Measurements from ENCODE around the gene SLC23A1.
"Not testable (repeated sequence)": the region's sequence is repeated elsewhere in the genome, so short reads cannot be mapped to it uniquely, and the experiment has no call there.

SLC23A1 gene

DNA sequence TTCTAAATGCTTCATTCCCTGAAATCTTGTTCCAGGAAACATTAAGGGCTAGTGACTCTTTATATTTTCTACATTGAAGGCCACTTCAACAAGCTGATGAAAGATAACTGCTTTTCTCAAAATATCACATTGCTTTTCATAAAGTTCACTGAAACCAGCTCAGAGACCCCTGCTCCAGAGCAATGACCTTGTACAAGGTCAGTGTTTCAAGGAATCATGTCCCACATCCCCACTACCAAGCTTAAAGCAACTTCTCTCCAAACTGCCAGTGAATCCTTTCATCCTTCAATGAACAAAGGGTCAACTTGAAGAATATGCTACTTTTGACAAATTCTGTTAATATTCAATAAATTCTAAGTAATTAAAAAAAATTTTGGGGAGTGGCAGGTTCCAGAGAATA, 32.8 kb upstream of the SLC23A1 start:
- H3K9ac ChIP-seq (ENCODE audit: low read depth, low read length) = no peak overlapping the region
- peaks cover 54% of the 10 kb centered on the region for H3K36me3 ChIP-seq (ENCODE audit: control insufficient read depth, insufficient read depth, low read length)
- H3K27ac ChIP-seq (ENCODE audit: low read depth, low read length) = no peak overlapping the region
- H3K27me3 ChIP-seq (ENCODE audit: control insufficient read depth, insufficient read depth, low read length) = no peaks in the 10 kb centered on the region
- peaks cover 14% of the 10 kb centered on the region for H3K4me1 ChIP-seq (ENCODE audit: control insufficient read depth, insufficient read depth, low read length)
- no peak overlapping the region for H3K4me3 ChIP-seq (ENCODE audit: low read depth, low read length)
- no peaks in the 10 kb centered on the region for H3K9me3 ChIP-seq (ENCODE audit: control insufficient read depth, insufficient read depth, low read length)

DNA sequence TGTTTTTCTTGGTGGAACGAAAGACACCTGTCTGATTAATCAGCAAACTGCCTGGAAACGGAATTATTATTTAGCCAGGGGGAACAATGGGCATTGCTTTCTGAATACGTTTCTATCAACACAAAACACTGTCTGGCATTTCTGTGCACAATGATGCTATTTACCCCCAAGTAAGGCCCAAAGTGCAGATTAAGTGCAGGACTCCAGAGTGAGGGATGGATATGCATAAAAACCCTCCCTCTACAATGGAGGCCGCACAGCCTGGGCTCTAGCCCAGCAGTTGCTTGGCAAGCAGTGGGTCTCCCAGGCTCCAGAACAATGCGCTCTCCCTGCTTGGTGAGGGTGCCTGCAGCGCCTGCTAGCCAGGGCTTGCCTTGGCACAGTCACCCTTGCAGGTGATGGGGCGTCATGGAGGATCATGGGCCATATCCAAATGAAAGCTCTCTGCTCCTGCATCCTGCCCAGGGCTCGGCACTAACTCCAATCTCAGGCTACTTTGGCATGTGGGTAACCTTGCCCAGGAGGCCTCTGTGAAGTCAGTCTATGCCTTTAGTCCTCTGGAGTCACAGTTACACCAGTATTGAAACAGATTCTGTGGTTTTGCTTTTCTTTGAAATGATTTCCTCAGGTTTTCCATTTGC, 32.2 kb upstream of the SLC23A1 start:
- H3K4me3 ChIP-seq (ENCODE audit: low read depth, low read length) = no peak overlapping the region
- no peaks in the 10 kb centered on the region for H3K9me3 ChIP-seq (ENCODE audit: control insufficient read depth, insufficient read depth, low read length)
- peaks cover 48% of the 10 kb centered on the region for H3K36me3 ChIP-seq (ENCODE audit: control insufficient read depth, insufficient read depth, low read length)
- H3K4me1 ChIP-seq (ENCODE audit: control insufficient read depth, insufficient read depth, low read length) = peaks cover 12% of the 10 kb centered on the region
- no peaks in the 10 kb centered on the region for H3K27me3 ChIP-seq (ENCODE audit: control insufficient read depth, insufficient read depth, low read length)
- no peak overlapping the region for H3K9ac ChIP-seq (ENCODE audit: low read depth, low read length)
- H3K27ac ChIP-seq (ENCODE audit: low read depth, low read length) = no peak overlapping the region

DNA sequence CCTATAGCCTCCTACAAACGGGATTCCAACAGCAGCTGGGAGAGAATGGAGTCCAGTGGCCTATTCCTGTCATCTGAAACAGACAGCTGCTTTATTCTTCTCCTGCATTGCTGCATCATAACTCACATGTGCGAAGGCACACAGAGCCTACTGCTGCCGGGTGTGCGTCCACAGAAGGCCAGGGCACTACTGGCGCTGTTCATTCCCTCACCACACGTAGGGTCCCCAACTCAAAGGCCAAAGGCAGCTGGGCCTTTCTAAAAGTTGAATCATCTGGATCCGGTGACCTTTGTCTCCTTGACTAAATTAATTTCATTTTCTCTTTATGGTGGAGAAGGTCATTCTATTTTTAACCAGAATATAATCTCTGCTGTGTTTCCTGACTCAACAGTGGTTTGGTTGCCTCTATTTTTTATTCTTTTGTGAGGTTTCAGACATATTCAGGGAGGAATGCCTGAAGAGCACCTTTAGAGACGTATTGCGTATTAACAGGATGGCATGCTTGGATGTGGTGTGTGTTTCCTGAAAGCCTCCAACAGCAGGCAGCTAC, 31.6 kb upstream of the SLC23A1 start:
- Histone ChIP-seq H3K27me3 (ENCODE audit: control insufficient read depth, insufficient read depth, low read length) (no peaks in the 10 kb centered on the region), H3K36me3 (ENCODE audit: control insufficient read depth, insufficient read depth, low read length) (peaks cover 44% of the 10 kb centered on the region), H3K4me3 (ENCODE audit: low read depth, low read length) (no peak overlapping the region), H3K4me1 (ENCODE audit: control insufficient read depth, insufficient read depth, low read length) (peaks cover 6% of the 10 kb centered on the region), H3K9me3 (ENCODE audit: control insufficient read depth, insufficient read depth, low read length) (no peaks in the 10 kb centered on the region), H3K9ac (ENCODE audit: low read depth, low read length) (no peak overlapping the region), H3K27ac (ENCODE audit: low read depth, low read length) (no peak overlapping the region)

DNA sequence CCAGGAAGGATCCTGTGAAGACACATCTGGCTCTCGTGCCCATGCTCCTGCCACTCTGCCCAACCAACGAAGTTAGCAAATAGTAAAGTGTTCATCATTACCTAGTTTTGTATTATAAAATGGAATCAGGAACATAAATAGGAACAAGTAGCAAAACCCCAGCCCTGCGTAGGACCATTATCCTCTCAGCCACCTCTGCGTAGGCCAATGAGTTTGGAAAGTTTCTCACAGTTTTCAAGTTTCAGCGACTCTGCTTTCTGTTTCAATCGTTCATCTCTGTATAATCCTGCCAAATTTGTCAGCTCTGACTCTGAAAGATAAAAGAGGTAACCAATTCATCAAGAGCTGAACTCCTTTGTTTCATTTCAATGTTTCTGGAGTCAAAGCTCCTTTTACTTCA, 30.9 kb upstream of the SLC23A1 start:
- no peak overlapping the region for H3K9ac ChIP-seq (ENCODE audit: low read depth, low read length)
- no peaks in the 10 kb centered on the region for H3K9me3 ChIP-seq (ENCODE audit: control insufficient read depth, insufficient read depth, low read length)
- peaks cover 37% of the 10 kb centered on the region for H3K36me3 ChIP-seq (ENCODE audit: control insufficient read depth, insufficient read depth, low read length)
- H3K4me3 ChIP-seq (ENCODE audit: low read depth, low read length) = no peak overlapping the region
- H3K4me1 ChIP-seq (ENCODE audit: control insufficient read depth, insufficient read depth, low read length) = no peaks in the 10 kb centered on the region
- no peaks in the 10 kb centered on the region for H3K27me3 ChIP-seq (ENCODE audit: control insufficient read depth, insufficient read depth, low read length)
- no peak overlapping the region for H3K27ac ChIP-seq (ENCODE audit: low read depth, low read length)

DNA sequence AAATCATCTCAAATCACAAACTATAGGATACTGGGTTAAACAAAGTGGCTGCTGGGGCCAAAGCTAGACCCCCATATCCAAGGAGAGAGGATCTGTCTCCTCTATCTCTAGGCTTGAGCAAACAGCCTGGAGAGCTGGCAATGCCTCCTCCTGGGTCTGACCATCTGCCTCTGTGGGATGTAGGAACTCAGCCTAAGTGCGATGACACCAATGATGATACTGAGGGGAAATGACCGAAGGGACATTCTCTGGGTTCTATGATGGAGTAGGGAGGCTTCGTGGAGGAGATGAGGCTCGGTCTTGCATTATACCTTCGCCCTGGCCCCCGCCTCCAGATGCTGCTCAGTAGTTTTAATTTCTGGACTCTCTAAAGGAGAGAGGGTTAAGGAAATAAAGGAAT, 30.1 kb upstream of the SLC23A1 start:
- no peaks in the 10 kb centered on the region for H3K4me1 ChIP-seq (ENCODE audit: control insufficient read depth, insufficient read depth, low read length)
- no peak overlapping the region for H3K9ac ChIP-seq (ENCODE audit: low read depth, low read length)

DNA sequence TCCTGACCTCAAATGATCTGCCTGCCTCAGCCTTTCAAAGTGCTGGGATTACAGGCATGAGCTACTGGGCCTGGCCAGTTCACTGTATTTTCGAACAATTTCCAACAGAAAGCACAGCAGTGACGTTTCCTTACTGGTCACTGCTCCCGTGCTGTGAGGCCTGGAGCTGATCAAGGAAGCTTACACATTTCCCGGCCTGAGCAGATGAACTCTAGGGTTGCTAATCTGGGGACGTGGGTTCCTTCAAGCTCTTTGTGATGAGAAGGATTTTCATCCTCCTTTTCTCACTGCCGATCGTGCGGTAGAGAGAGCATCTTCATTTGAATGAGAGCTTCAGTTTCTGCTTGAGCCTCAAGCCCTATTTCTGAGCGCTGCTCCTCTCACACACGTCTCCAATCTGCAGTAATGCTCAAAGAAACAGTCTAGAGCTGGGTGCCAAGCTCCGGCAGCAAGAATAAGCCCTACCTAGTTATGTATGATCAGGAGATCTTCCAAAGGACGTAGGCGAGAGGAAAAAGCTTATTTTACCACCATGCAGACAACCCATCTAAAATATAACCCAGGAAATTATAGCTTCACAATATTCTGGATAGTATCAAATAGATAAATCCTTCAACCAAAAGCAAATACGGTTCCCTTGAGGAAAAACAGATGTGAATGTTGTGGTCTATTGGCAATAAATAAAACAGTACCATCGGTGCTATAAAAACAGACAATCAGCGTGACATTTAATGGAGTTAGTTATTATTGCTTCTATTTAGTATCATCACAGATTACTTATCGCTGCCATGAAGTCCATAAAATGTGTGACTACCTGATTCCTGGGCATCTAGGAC, 28.1 kb upstream of the SLC23A1 start:
- Histone ChIP-seq H3K27ac (ENCODE audit: low read depth, low read length) (no peak overlapping the region), H3K4me1 (ENCODE audit: control insufficient read depth, insufficient read depth, low read length) (no peaks in the 10 kb centered on the region), H3K4me3 (ENCODE audit: low read depth, low read length) (no peak overlapping the region), H3K9me3 (ENCODE audit: control insufficient read depth, insufficient read depth, low read length) (no peaks in the 10 kb centered on the region), H3K9ac (ENCODE audit: low read depth, low read length) (no peak overlapping the region), H3K27me3 (ENCODE audit: control insufficient read depth, insufficient read depth, low read length) (no peaks in the 10 kb centered on the region), H3K36me3 (ENCODE audit: control insufficient read depth, insufficient read depth, low read length) (peaks cover 17% of the 10 kb centered on the region)

More for the DNA sequence above, 30.1 kb upstream of the SLC23A1 start:
- no peak overlapping the region for H3K27ac ChIP-seq (ENCODE audit: low read depth, low read length)
- H3K36me3 ChIP-seq (ENCODE audit: control insufficient read depth, insufficient read depth, low read length) = peaks cover 29% of the 10 kb centered on the region
- no peak overlapping the region for H3K4me3 ChIP-seq (ENCODE audit: low read depth, low read length)
- no peaks in the 10 kb centered on the region for H3K9me3 ChIP-seq (ENCODE audit: control insufficient read depth, insufficient read depth, low read length)
- no peaks in the 10 kb centered on the region for H3K27me3 ChIP-seq (ENCODE audit: control insufficient read depth, insufficient read depth, low read length)

DNA sequence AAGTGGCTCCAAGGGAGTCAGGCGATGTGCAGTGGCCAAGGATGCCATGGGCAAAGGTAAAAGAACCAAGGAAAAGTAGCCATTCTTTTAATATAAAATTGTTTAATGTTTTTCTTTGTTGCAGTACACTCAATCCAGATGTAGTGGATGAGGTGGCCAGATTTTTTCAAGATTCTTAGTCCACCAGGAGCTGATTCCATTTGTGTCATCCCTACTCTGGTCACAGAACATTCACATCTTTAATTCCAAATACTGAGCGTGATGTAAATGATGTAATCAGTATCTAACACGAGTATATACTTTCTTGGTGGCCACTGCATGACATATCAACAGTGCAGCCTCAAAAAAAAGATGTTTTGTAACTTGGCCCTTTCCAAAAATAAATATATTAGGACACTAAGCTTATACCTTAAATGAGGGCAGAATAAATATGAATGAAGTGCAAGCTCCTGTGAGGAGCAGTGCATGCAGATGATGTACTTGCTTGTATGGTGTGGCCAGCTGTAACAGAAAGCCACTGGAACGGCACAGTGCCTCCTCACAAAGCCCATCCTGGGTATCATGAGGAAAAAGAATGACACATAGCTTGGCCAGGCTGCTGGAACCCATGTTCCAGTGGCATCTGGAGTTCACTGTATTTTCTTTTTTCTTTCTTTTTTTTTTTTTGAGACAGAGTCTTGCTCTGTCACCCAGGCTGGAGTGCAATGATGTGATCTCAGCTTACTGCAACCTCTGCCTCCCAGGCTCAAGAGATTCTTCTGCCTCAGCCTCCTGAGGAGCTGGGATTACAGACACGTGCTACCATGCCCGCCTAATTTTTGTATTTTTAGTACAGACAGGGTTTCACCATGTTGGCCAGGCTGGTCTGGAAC, 27.3 kb upstream of the SLC23A1 start:
- Histone ChIP-seq H3K27ac (ENCODE audit: low read depth, low read length) (no peak overlapping the region), H3K4me1 (ENCODE audit: control insufficient read depth, insufficient read depth, low read length) (no peaks in the 10 kb centered on the region), H3K9ac (ENCODE audit: low read depth, low read length) (no peak overlapping the region)

DNA sequence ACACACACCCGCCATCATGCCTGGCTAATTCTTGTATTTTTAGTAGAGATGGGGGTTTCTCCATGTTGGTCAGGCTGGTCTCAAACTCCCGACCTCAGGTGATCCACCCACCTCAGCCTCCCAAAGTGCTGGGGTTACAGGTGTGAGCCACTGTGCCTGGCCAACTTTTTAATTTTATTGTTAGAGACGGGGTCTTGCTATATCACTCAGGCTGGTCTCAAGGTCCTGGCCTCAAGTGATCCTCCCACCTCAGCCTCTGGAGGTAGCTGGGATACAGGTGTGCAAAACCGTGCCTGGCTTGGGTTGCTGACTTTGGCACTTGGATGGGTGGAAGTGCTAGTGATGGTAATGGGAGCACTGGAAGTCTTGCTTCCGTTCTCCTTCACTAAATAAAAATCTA, 26.0 kb upstream of the SLC23A1 start:
- not testable (repeated sequence) for H3K9me3 ChIP-seq (ENCODE audit: control insufficient read depth, insufficient read depth, low read length); H3K9ac ChIP-seq (ENCODE audit: low read depth, low read length); H3K27me3 ChIP-seq (ENCODE audit: control insufficient read depth, insufficient read depth, low read length); H3K4me1 ChIP-seq (ENCODE audit: control insufficient read depth, insufficient read depth, low read length); H3K27ac ChIP-seq (ENCODE audit: low read depth, low read length); H3K36me3 ChIP-seq (ENCODE audit: control insufficient read depth, insufficient read depth, low read length); H3K4me3 ChIP-seq (ENCODE audit: low read depth, low read length)

More for the DNA sequence above, 27.3 kb upstream of the SLC23A1 start:
- peaks cover 16% of the 10 kb centered on the region for H3K36me3 ChIP-seq (ENCODE audit: control insufficient read depth, insufficient read depth, low read length)
- no peak overlapping the region for H3K4me3 ChIP-seq (ENCODE audit: low read depth, low read length)
- H3K9me3 ChIP-seq (ENCODE audit: control insufficient read depth, insufficient read depth, low read length) = no peaks in the 10 kb centered on the region
- H3K27me3 ChIP-seq (ENCODE audit: control insufficient read depth, insufficient read depth, low read length) = no peaks in the 10 kb centered on the region

DNA sequence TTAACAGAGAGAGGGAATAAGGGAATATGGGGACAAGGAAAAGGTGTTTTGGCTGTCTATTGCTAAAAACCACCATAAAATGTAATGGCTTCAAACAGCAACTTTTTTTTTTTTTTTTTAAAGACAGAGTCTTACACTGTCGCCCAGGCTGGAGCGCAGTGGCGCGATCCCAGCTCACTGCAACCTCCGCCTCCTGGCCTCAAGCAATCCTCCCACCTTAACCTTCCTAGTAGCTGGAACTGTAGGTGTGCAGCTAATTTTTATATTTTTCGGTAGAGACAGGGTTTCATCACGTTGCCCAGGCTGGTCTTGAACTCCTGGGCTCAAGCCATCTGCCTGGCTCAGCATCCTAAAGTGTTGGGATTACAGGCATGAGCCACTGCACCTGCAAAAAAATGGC, 25.1 kb upstream of the SLC23A1 start:
- Histone ChIP-seq H3K9me3 (ENCODE audit: control insufficient read depth, insufficient read depth, low read length) (no peaks in the 10 kb centered on the region), H3K27ac (ENCODE audit: low read depth, low read length) (no peak overlapping the region), H3K36me3 (ENCODE audit: control insufficient read depth, insufficient read depth, low read length) (peaks cover 2% of the 10 kb centered on the region), H3K27me3 (ENCODE audit: control insufficient read depth, insufficient read depth, low read length) (no peaks in the 10 kb centered on the region), H3K4me1 (ENCODE audit: control insufficient read depth, insufficient read depth, low read length) (peaks cover 9% of the 10 kb centered on the region; the same call in 1 of the 2 replicates), H3K9ac (ENCODE audit: low read depth, low read length) (no peak overlapping the region), H3K4me3 (ENCODE audit: low read depth, low read length) (no peak overlapping the region)

DNA sequence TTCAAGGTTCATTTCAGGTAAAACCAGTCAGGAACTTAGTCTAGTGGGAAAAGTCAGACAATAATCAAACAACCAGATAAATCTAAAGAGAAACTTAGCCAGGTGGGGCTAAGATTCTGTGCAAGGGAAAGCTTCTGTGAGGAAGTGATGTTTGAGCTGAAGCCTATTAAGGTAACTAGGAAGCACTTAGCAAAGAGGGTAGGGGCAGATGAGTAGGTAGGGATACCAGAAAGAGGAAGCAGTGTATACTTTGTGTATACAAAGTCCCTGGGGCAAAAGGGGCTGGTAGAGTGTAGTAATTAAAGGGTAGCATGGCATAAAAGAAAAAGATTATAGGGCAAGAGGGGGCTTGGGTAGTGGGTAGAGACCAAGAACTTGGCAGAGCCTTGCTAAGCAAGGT, 24.4 kb upstream of the SLC23A1 start:
- Histone ChIP-seq H3K36me3 (ENCODE audit: control insufficient read depth, insufficient read depth, low read length) (peaks cover under 1% of the 10 kb centered on the region; the same call in 1 of the 2 replicates), H3K27ac (ENCODE audit: low read depth, low read length) (no peak overlapping the region), H3K9me3 (ENCODE audit: control insufficient read depth, insufficient read depth, low read length) (no peaks in the 10 kb centered on the region), H3K4me1 (ENCODE audit: control insufficient read depth, insufficient read depth, low read length) (peaks cover 11% of the 10 kb centered on the region; the same call in 1 of the 2 replicates), H3K9ac (ENCODE audit: low read depth, low read length) (no peak overlapping the region), H3K27me3 (ENCODE audit: control insufficient read depth, insufficient read depth, low read length) (no peaks in the 10 kb centered on the region), H3K4me3 (ENCODE audit: low read depth, low read length) (no peak overlapping the region)
